Mesodermal cell (in vitro differentiated cells): ENCODE data around the gene HNF4A.

ENCODE experiments used
- H3K27ac ChIP-seq: 2 replicates; pipeline ENCODE4 v1.7.0; 2013; ENCODE audit warnings: mild to moderate bottlenecking, low read depth, low read length, moderate library complexity; ENCODE audit not compliant: severe bottlenecking
- H3K36me3 ChIP-seq: 2 replicates; pipeline ENCODE4 v1.7.1; 2013; ENCODE audit warnings: mild to moderate bottlenecking, low read length, moderate library complexity; ENCODE audit not compliant: control insufficient read depth, insufficient read depth
- H3K4me1 ChIP-seq: one replicate; pipeline ENCODE4 v1.7.1; 2013; ENCODE audit warnings: mild to moderate bottlenecking, low read length; ENCODE audit not compliant: insufficient read depth, control insufficient read depth, poor library complexity, severe bottlenecking
- H3K4me3 ChIP-seq: 2 replicates; pipeline ENCODE4 v1.7.0; 2013; ENCODE audit warnings: low read length, control low read depth, mild to moderate bottlenecking; ENCODE audit not compliant: insufficient read depth, poor library complexity, severe bottlenecking; ENCODE audit errors: extremely low read depth
- H3K9me3 ChIP-seq: 2 replicates; pipeline ENCODE4 v1.7.1; 2013; ENCODE audit warnings: mild to moderate bottlenecking, low read length, moderate library complexity; ENCODE audit not compliant: control insufficient read depth
- WGBS, 2 experiments: methylation state at CpG; one replicate each; pipeline ENCODE4 v1.1.5; 2013; ENCODE audit warnings: missing lambda C conversion rate in 2 of 2; ENCODE audit not compliant: insufficient coverage in 2 of 2; 5-methylcytosine and 5-hydroxymethylcytosine counted together

HNF4A gene

GRCh38 chr20:44435630-44436335 lies 80.3 kb downstream of the HNF4A start:
- H3K9me3 ChIP-seq = no peaks in the 10 kb centered on the region
- H3K4me3 ChIP-seq = no peak overlapping the region
- H3K27ac ChIP-seq = no peak overlapping the region
- H3K36me3 ChIP-seq = no peaks in the 10 kb centered on the region
- 90 to 91% methylated on average over 8 to 9 of the region's 12 CpGs for WGBS, 2 experiments
- peaks cover 3% of the 10 kb centered on the region for H3K4me1 ChIP-seq

GRCh38 chr20:44436393-44436792 lies 80.9 kb downstream of the HNF4A start:
- 78 to 89% methylated on average over 11 to 12 of the region's 12 CpGs for WGBS, 2 experiments
- Histone ChIP-seq H3K27ac (no peak overlapping the region), H3K4me1 (peaks cover 1% of the 10 kb centered on the region), H3K36me3 (no peaks in the 10 kb centered on the region), H3K4me3 (no peak overlapping the region), H3K9me3 (no peaks in the 10 kb centered on the region)

GRCh38 chr20:44437497-44437896 lies 82.0 kb downstream of the HNF4A start:
- H3K4me3 ChIP-seq = no peak overlapping the region
- WGBS, 2 experiments = no CpG with 5 or more reads among the region's 5 CpGs
- H3K9me3 ChIP-seq = no peaks in the 10 kb centered on the region
- no peaks in the 10 kb centered on the region for H3K4me1 ChIP-seq
- H3K36me3 ChIP-seq = no peaks in the 10 kb centered on the region
- no peak overlapping the region for H3K27ac ChIP-seq

- Histone ChIP-seq H3K4me3 (no peak overlapping the region), H3K9me3 (no peaks in the 10 kb centered on the region), H3K36me3 (no peaks in the 10 kb centered on the region), H3K27ac (no peak overlapping the region), H3K4me1 (no peaks in the 10 kb centered on the region)
- WGBS, 2 experiments = 83 to 88% methylated on average over 2 to 3 of the region's 4 CpGs
Measured at GRCh38 chr20:44438782-44439181, 83.3 kb downstream of the HNF4A start.

- Histone ChIP-seq H3K4me3 (no peak overlapping the region), H3K27ac (no peak overlapping the region), H3K36me3 (no peaks in the 10 kb centered on the region), H3K4me1 (no peaks in the 10 kb centered on the region), H3K9me3 (no peaks in the 10 kb centered on the region)
- 20 to 63% methylated on average over 1 of the region's 2 CpGs for WGBS, 2 experiments
Measured at GRCh38 chr20:44439318-44439717, 83.8 kb downstream of the HNF4A start.

- no peak overlapping the region for H3K27ac ChIP-seq
- WGBS, 2 experiments = 83 to 92% methylated on average over 9 to 12 of the region's 12 CpGs
- H3K4me3 ChIP-seq = no peak overlapping the region
- H3K36me3 ChIP-seq = no peaks in the 10 kb centered on the region
- H3K9me3 ChIP-seq = no peaks in the 10 kb centered on the region
- H3K4me1 ChIP-seq = no peaks in the 10 kb centered on the region
Measured at GRCh38 chr20:44442298-44443070, 87.0 kb downstream of the HNF4A start.

GRCh38 chr20:44445742-44446710 lies 90.5 kb downstream of the HNF4A start:
- Histone ChIP-seq H3K36me3 (no peaks in the 10 kb centered on the region), H3K4me3 (no peak overlapping the region), H3K27ac (no peak overlapping the region), H3K9me3 (no peaks in the 10 kb centered on the region), H3K4me1 (no peaks in the 10 kb centered on the region)
- WGBS, 2 experiments = 84 to 87% methylated on average over 4 of the region's 6 CpGs

GRCh38 chr20:44447827-44448419 lies 92.4 kb downstream of the HNF4A start:
- no peaks in the 10 kb centered on the region for H3K4me1 ChIP-seq
- H3K9me3 ChIP-seq = no peaks in the 10 kb centered on the region
- WGBS, 2 experiments = 86 to 96% methylated on average over 3 of the region's 3 CpGs
- H3K4me3 ChIP-seq = no peak overlapping the region
- H3K27ac ChIP-seq = no peak overlapping the region
- no peaks in the 10 kb centered on the region for H3K36me3 ChIP-seq

GRCh38 chr20:44448753-44449546 lies 93.5 kb downstream of the HNF4A start:
- 76 to 81% methylated on average over 7 to 9 of the region's 9 CpGs for WGBS, 2 experiments
- Histone ChIP-seq H3K4me3 (no peak overlapping the region), H3K4me1 (no peaks in the 10 kb centered on the region), H3K9me3 (no peaks in the 10 kb centered on the region), H3K27ac (no peak overlapping the region), H3K36me3 (no peaks in the 10 kb centered on the region)
